Measurements from ENCODE around the gene ADGRV1. TPM values are rescaled to one million over a fixed set of nuclear protein-coding genes. Genes with fewer than 3 reads are reported as not detected.

The ADGRV1 gene
- polyA plus RNA-seq, 2 of the 4 experiments (the other 2 are of a cell fraction): 0.70 to 3.7 TPM

DNA sequence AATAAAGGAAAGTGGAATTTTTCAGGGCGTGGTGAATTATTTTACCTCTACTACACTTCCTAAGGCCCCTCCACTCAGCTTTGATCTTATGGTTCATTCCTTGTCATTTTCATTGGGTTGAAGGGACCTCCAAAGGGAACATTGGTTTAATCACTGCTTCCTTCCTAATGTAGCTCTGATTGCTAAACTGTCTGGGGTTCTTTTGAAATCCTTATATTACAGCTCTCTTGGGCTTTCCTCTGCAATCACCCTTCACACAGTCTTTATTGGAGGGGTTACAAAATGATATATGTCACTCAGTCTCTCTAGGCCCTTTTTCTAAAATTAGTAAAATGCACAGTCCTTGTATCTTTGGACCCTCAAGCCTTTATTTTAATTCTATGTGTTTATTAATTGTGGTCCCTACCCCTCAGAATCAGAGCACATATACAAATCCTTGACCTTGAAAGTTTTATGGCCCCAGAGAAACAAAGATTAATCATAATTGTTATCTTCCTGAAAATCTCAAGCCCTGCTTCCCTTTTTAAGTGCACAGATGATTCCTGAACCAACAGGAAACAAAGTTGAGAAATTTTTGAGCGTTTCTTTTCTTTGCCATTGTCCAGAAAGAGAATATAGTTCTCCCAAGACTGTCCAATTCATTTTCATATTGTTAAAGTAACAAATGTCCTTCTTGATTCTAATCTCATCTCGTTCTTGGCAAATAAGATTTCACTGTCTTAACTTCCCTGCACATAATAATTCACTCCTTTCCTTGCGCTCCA lies 494.6 kb downstream of the ADGRV1 start:
- ChIA-PET CTCF (interaction anchor here (1.1 to 1.6 kb wide), 2 partner anchors 121 to 331 kb away, joined by 3 read pairs; no protein-coding TSS in a partner anchor), POLR2A (interaction anchor here (0.8 to 1.0 kb wide), 2 partner anchors 328 to 330 kb away, joined by 3 to 5 read pairs; partner anchors contain the start of gene ARRDC3)
- DNase-seq (ENCODE audit: low read depth in 1 of 2, low spot score in 1 of 2) (no peak), FAIRE-seq (no peak), ATAC-seq (no peak)
- TF ChIP-seq SMC3 (IDR thresholded peaks at IDR 0.05) (0 out of 3 replicates have a peak, but pooled peaks have one; percentile 7), CEBPB (IDR thresholded peaks at IDR 0.05) (peak; percentile 57 to 70), RFX5 (IDR thresholded peaks at IDR 0.05) (no peak), HES2 (IDR thresholded peaks at IDR 0.05) (0 out of 2 replicates have a peak, but pooled peaks have one; percentile 43), MAX (IDR thresholded peaks at IDR 0.05) (no peak)
- Histone ChIP-seq H3K4me3 (no peak overlapping the region), H3K9me3 (no peaks in the 10 kb centered on the region), H3K4me2 (peak overlapping the region; percentile 21; the same call in 1 of the 3 replicates), H3K27ac (peak overlapping the region; percentile 36 to 55; a peak in 5 of 6 replicates), H3K4me1 (peaks cover 45% of the 10 kb centered on the region)
- WGBS (ENCODE audit: missing lambda C conversion rate): 74% methylated on average over 4 of the region's 4 CpGs

DNA sequence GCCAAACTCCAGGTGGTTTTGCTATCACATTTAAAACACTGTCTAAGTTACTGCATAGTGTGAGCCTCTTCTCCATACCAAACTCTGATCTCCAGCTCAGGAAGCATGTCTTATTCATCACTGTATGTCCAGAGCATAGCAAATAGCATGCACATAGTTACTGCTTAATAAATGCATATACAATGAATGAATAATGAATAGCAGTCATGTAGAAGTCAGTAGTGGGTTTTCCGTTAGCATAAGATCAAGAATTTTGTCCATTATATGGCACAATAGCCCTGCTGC lies 495.1 kb downstream of the ADGRV1 start:
- CTCF ChIA-PET: interaction anchor here (1.6 kb wide), 1 partner anchor 331 kb away, joined by 3 read pairs; no protein-coding TSS in a partner anchor
- DNase-seq (ENCODE audit: low read depth in 1 of 2, low spot score in 1 of 2) (no peak), ATAC-seq (no peak), FAIRE-seq (peak; percentile 7)
- Histone ChIP-seq H3K9me3 (no peaks in the 10 kb centered on the region), H3K4me3 (no peak overlapping the region), H3K4me2 (no peak overlapping the region), H3K4me1 (peaks cover 45% of the 10 kb centered on the region), H3K27ac (peak overlapping the region; percentile 5 to 55; a peak in 4 of 6 replicates)
- no peak for TF ChIP-seq CHD2 (IDR thresholded peaks at IDR 0.05; ENCODE audit: low read length, partially characterized antibody)
- no peak for TF ChIP-seq MAX (IDR thresholded peaks at IDR 0.05)
- no peak for TF ChIP-seq HDAC2 (IDR thresholded peaks at IDR 0.05)
- no peak for TF ChIP-seq RAD21 (conservative IDR thresholded peaks at IDR 0.05 in 1 of 2, IDR thresholded peaks at IDR 0.05 in 1 of 2)
- no peak for TF ChIP-seq POLR2AphosphoS2 (conservative IDR thresholded peaks at IDR 0.05; ENCODE audit: low read length)
- no peak for TF ChIP-seq RARB (CRISPR knock-in tag; IDR thresholded peaks at IDR 0.05)
- no peak for TF ChIP-seq ZNF302 (CRISPR knock-in tag; IDR thresholded peaks at IDR 0.05)
- TF ChIP-seq, protein P1, sequence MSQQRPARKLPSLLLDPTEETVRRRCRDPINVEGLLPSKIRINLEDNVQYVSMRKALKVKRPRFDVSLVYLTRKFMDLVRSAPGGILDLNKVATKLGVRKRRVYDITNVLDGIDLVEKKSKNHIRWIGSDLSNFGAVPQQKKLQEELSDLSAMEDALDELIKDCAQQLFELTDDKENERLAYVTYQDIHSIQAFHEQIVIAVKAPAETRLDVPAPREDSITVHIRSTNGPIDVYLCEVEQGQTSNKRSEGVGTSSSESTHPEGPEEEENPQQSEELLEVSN (IDR thresholded peaks at IDR 0.05; ENCODE audit: borderline replicate concordance, low read depth): no peak
- no peak for TF ChIP-seq CBX2 (IDR thresholded peaks at IDR 0.05; ENCODE audit: borderline replicate concordance, low read depth)
- no peak for TF ChIP-seq EP300 (IDR thresholded peaks at IDR 0.05)
- no peak for TF ChIP-seq MAFK (IDR thresholded peaks at IDR 0.05; ENCODE audit: partially characterized antibody)
- TF ChIP-seq, protein P2, sequence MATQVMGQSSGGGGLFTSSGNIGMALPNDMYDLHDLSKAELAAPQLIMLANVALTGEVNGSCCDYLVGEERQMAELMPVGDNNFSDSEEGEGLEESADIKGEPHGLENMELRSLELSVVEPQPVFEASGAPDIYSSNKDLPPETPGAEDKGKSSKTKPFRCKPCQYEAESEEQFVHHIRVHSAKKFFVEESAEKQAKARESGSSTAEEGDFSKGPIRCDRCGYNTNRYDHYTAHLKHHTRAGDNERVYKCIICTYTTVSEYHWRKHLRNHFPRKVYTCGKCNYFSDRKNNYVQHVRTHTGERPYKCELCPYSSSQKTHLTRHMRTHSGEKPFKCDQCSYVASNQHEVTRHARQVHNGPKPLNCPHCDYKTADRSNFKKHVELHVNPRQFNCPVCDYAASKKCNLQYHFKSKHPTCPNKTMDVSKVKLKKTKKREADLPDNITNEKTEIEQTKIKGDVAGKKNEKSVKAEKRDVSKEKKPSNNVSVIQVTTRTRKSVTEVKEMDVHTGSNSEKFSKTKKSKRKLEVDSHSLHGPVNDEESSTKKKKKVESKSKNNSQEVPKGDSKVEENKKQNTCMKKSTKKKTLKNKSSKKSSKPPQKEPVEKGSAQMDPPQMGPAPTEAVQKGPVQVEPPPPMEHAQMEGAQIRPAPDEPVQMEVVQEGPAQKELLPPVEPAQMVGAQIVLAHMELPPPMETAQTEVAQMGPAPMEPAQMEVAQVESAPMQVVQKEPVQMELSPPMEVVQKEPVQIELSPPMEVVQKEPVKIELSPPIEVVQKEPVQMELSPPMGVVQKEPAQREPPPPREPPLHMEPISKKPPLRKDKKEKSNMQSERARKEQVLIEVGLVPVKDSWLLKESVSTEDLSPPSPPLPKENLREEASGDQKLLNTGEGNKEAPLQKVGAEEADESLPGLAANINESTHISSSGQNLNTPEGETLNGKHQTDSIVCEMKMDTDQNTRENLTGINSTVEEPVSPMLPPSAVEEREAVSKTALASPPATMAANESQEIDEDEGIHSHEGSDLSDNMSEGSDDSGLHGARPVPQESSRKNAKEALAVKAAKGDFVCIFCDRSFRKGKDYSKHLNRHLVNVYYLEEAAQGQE (IDR thresholded peaks at IDR 0.05): no peak
- TF ChIP-seq NR3C1 (IDR thresholded peaks at IDR 0.05): no peak
- WGBS (ENCODE audit: missing lambda C conversion rate): 100% methylated on average over 1 of the region's 1 CpG
- POLR2A ChIA-PET: no interaction called here

DNA sequence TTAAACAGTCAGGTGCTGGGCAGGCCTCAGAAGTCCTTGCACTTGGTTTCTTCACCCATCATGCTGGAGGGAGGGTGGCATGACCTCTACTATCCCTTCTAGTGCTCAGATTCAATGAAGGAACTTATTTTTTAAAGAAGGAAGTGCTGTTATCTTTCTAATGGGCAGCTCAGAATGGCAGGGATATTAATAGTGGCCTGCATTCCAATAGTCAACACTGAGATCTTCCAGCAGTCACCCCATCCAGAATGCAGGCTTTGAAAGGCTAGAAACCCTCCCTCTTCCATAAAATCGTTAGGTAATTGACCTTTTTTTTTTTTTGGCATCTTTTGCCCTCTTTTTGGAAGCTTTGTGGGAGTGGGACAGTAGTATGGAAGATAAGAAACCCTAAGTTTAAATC lies 499.6 kb downstream of the ADGRV1 start:
- DNase-seq (ENCODE audit: low read depth in 1 of 2, low spot score in 1 of 2): no peak
- 7% methylated on average over 1 of the region's 1 CpG for WGBS (ENCODE audit: missing lambda C conversion rate)
- Histone ChIP-seq H3K4me3 (no peak overlapping the region), H3K9me3 (no peaks in the 10 kb centered on the region), H3K4me2 (peak overlapping the region; percentile 35), H3K27ac (peak overlapping the region; percentile 40 to 56; a peak in 5 of 6 replicates), H3K4me1 (peaks cover 29% of the 10 kb centered on the region)
- POLR2A ChIA-PET: no interaction called here
- no peak for FAIRE-seq
- CTCF ChIA-PET: interaction anchor here (0.7 to 1.6 kb wide), 3 partner anchors 13 to 249 kb away, joined by 3 read pairs; no protein-coding TSS in a partner anchor
- no peak for ATAC-seq
- TF ChIP-seq HOXB5 (CRISPR knock-in tag; IDR thresholded peaks at IDR 0.05): no peak
- TF ChIP-seq FOSL2 (IDR thresholded peaks at IDR 0.05): no peak
- TF ChIP-seq FOSL2 (CRISPR knock-in tag; IDR thresholded peaks at IDR 0.05): no peak
- TF ChIP-seq, protein P2 (IDR thresholded peaks at IDR 0.05): no peak
- TF ChIP-seq, protein P3, sequence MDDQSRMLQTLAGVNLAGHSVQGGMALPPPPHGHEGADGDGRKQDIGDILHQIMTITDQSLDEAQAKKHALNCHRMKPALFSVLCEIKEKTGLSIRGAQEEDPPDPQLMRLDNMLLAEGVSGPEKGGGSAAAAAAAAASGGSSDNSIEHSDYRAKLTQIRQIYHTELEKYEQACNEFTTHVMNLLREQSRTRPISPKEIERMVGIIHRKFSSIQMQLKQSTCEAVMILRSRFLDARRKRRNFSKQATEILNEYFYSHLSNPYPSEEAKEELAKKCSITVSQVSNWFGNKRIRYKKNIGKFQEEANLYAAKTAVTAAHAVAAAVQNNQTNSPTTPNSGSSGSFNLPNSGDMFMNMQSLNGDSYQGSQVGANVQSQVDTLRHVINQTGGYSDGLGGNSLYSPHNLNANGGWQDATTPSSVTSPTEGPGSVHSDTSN (IDR thresholded peaks at IDR 0.05): no peak
- no peak for TF ChIP-seq NPAS2 (CRISPR knock-in tag; IDR thresholded peaks at IDR 0.05; ENCODE audit: borderline replicate concordance)
- no peak for TF ChIP-seq ZNF302 (CRISPR knock-in tag; IDR thresholded peaks at IDR 0.05)
- no peak for TF ChIP-seq HDAC2 (IDR thresholded peaks at IDR 0.05)
- no peak for TF ChIP-seq NR3C1 (IDR thresholded peaks at IDR 0.05)
